Liver (tissue), 9 donors: ENCODE measurements around the gene SNUPN. TPM values are rescaled to one million over a fixed set of nuclear protein-coding genes. Genes with fewer than 3 reads are reported as not detected.
A peak's percentile ranks its signal among the peaks of the same experiment; 100 is the strongest.

Experiments
- DNase-seq: peaks from one replicate; pipeline ENCODE4 v3.0.0-alpha.2; 2017; ENCODE audit warnings: low spot score
- H3K27ac ChIP-seq, 2 donors: one replicate each; pipeline ENCODE4 v1.7.0; 2013; ENCODE audit warnings: inconsistent platforms in 2 of 2, low read length in 2 of 2, control low read depth in 1 of 2, low read depth in 1 of 2, mild to moderate bottlenecking in 1 of 2
- H3K27me3 ChIP-seq, 4 donors: one replicate each; pipeline versions ENCODE4 v1.6.1 to v1.7.0; 2013; ENCODE audit warnings: low read length in 3 of 4, inconsistent platforms in 1 of 4, mild to moderate bottlenecking in 1 of 4, moderate library complexity in 1 of 4; ENCODE audit not compliant: control insufficient read depth in 4 of 4, insufficient read depth in 4 of 4
- H3K36me3 ChIP-seq, 4 donors: one replicate each; pipeline versions ENCODE4 v1.6.1 to v1.7.0; 2013; ENCODE audit warnings: low read length in 3 of 4, mild to moderate bottlenecking in 3 of 4, low read depth in 1 of 4, moderate library complexity in 1 of 4; ENCODE audit not compliant: control insufficient read depth in 4 of 4, insufficient read depth in 3 of 4
- H3K4me1 ChIP-seq, 4 donors: one replicate each; pipeline versions ENCODE4 v1.6.1 to v1.7.0; 2013; ENCODE audit warnings: low read length in 3 of 4, mild to moderate bottlenecking in 3 of 4, moderate library complexity in 1 of 4; ENCODE audit not compliant: control insufficient read depth in 4 of 4, insufficient read depth in 4 of 4
- H3K4me3 ChIP-seq, 3 donors: one replicate each; pipeline versions ENCODE4 v1.6.1 to v1.7.0; 2013; ENCODE audit warnings: low read length in 3 of 3, control low read depth in 1 of 3, low read depth in 1 of 3, mild to moderate bottlenecking in 1 of 3
- H3K9ac ChIP-seq, 2 donors: one replicate each; pipeline ENCODE4 v1.7.0; 2013; ENCODE audit warnings: low read length in 2 of 2, mild to moderate bottlenecking in 2 of 2, moderate library complexity in 2 of 2, control low read depth in 1 of 2, low read depth in 1 of 2
- H3K9me3 ChIP-seq, 4 donors: one replicate each; pipeline versions ENCODE4 v1.6.1 to v1.7.0; 2013; ENCODE audit warnings: low read length in 3 of 4; ENCODE audit not compliant: control insufficient read depth in 4 of 4
- EGR1 ChIP-seq, 2 donors: IDR thresholded peaks; 2 replicates each; pipeline ENCODE4 v1.6.1; 2016 to 2018; ENCODE audit warnings: antibody characterized with exemption in 2 of 2, low read depth in 2 of 2
- FOXA1 ChIP-seq: IDR thresholded peaks from 2 replicates; pipeline ENCODE4 v1.6.1; 2016; ENCODE audit warnings: antibody characterized with exemption
- FOXA2 ChIP-seq: IDR thresholded peaks from 2 replicates; pipeline ENCODE4 v1.6.1; 2016; ENCODE audit warnings: antibody characterized with exemption
- HNF4G ChIP-seq: IDR thresholded peaks from 2 replicates; pipeline ENCODE4 v1.6.1; 2016; ENCODE audit warnings: antibody characterized with exemption
- JUND ChIP-seq, 2 donors: IDR thresholded peaks; 2 replicates each; pipeline ENCODE4 v1.6.1; 2016; ENCODE audit warnings: antibody characterized with exemption in 2 of 2
- NR2F2 ChIP-seq: IDR thresholded peaks from 2 replicates; pipeline ENCODE4 v1.6.1; 2016; ENCODE audit warnings: antibody characterized with exemption
- RAD21 ChIP-seq, 2 donors: IDR thresholded peaks; 2 replicates each; pipeline ENCODE4 v1.6.1; 2016; ENCODE audit warnings: antibody characterized with exemption in 2 of 2, mild to moderate bottlenecking in 2 of 2
- RXRA ChIP-seq, 2 donors: IDR thresholded peaks; 2 replicates each; pipeline ENCODE4 v1.6.1; 2017 to 2018; ENCODE audit warnings: antibody characterized with exemption in 2 of 2, mild to moderate bottlenecking in 1 of 2
- SP1 ChIP-seq: IDR thresholded peaks from 2 replicates; pipeline ENCODE4 v1.6.1; 2018; ENCODE audit warnings: antibody characterized with exemption, mild to moderate bottlenecking
- TAF1 ChIP-seq: conservative IDR thresholded peaks from 2 replicates; pipeline ENCODE4 v1.6.1; 2016; ENCODE audit warnings: antibody characterized with exemption, mild to moderate bottlenecking
- YY1 ChIP-seq: IDR thresholded peaks from 2 replicates; pipeline ENCODE4 v1.6.1; 2016; ENCODE audit warnings: antibody characterized with exemption, mild to moderate bottlenecking
- WGBS: extraction: QIAGEN DNeasy Blood & Tissue Kit; methylation state at CpG from one replicate; pipeline ENCODE4 v1.1.7; 2013; 5-methylcytosine and 5-hydroxymethylcytosine counted together
- polyA plus RNA-seq, 2 donors: library from polyadenylated mRNA; stranded (reverse) in 1 of 2; unstranded in 1 of 2; fragments of 200-250 nt in 1 of 2; fragments of >200 nt in 1 of 2; fragmentation: Nextera tagmentation in 1 of 2; extraction: Ambion mirVana in 1 of 2; gene quantifications; one replicate each; pipeline versions ENCODE4 v1.2.1 to v1.2.3, GENCODE V29; 2013 to 2015
- total RNA-seq, 2 donors: library from RNA; depleted of rRNA; stranded (reverse); fragments of >200 nt; gene quantifications; one replicate each; pipeline ENCODE4 v1.2.3, GENCODE V29; 2014
- TF ChIP-seq, protein P1 (sequence below): fragments of 150-350 bp; IDR thresholded peaks from 2 replicates; pipeline ENCODE4 v1.5.1; 2017; ENCODE audit warnings: improper control_type of control experiment, low read depth, low read length; ENCODE audit not compliant: missing input control
- TF ChIP-seq, protein P2 (sequence below): IDR thresholded peaks from 2 replicates; pipeline ENCODE4 v1.6.1; 2016; ENCODE audit warnings: antibody characterized with exemption
- TF ChIP-seq, protein P3 (sequence below): IDR thresholded peaks from 2 replicates; pipeline ENCODE4 v1.6.1; 2016; ENCODE audit warnings: antibody characterized with exemption
- TF ChIP-seq, protein P4 (sequence below): IDR thresholded peaks from 2 replicates; pipeline ENCODE4 v1.6.1; 2016; ENCODE audit warnings: antibody characterized with exemption, mild to moderate bottlenecking
- donor health status: healthy.
- donor health status: healthy.
- donor health status: healthy.
- donor health status: healthy.
- donor health status: healthy.

SNUPN gene
- total and polyA plus RNA-seq, 4 donors: 7.8 to 13.2 (median 12.1) TPM

DNA sequence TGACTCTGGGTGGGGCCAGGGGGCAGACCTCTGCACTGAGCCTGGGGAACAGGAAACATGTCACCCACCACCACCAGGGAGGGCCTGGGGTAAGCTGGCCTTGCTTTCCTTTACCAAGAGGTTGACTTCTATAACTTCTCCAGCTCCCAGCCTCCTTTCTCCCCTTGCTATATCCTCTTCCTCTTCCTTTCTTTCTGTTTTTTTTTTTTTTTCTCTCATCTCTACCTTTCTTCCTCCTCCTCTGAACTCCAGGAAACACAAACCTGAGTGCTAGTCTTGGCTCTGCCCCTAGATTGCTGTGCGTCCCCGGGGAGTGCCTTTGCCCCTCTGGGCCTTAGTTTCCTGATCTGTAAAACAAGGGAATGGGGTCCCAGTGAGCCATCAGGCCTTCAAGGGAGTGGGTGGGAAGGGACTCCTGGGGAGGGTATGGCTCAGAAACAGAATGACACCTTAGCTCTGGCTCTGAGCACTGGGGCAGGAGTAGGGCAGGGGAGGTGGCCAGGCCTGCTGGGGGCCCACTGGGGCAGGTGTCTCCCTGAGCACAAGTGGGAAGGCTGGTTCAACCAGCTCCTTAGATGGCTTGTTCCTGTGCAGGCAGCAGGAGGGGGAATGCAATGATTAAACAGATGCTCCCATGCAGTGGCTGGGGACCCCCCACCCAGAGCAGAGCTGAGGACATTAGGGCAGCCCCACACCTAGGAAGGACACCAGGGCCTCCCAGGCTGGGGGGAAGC is 26.5 kb upstream of the SNUPN start:
- Histone ChIP-seq H3K27me3 (no peaks in the 10 kb centered on the region), H3K9ac (peak overlapping the region in 1 of 2 donors; percentile 42), H3K36me3 (peaks cover 0 to 5% (median 3%) of the 10 kb centered on the region in 4 donors), H3K9me3 (no peaks in the 10 kb centered on the region), H3K27ac (peak overlapping the region; percentile 35 to 59), H3K4me1 (peaks cover 20 to 60% (median 40%) of the 10 kb centered on the region in 4 donors), H3K4me3 (peak overlapping the region in 2 of 3 donors; percentile 7 to 51)
- TF ChIP-seq TAF1 (no peak), FOXA2 (no peak), HNF4G (no peak), JUND (IDR thresholded peaks at IDR 0.05) (no peak), EGR1 (IDR thresholded peaks at IDR 0.05; ENCODE audit: low read depth in 2 of 2) (no peak), RXRA (IDR thresholded peaks at IDR 0.05) (no peak), NR2F2 (no peak), YY1 (no peak), SP1 (no peak), RAD21 (IDR thresholded peaks at IDR 0.05) (no peak), FOXA1 (no peak)
- TF ChIP-seq, protein P1, sequence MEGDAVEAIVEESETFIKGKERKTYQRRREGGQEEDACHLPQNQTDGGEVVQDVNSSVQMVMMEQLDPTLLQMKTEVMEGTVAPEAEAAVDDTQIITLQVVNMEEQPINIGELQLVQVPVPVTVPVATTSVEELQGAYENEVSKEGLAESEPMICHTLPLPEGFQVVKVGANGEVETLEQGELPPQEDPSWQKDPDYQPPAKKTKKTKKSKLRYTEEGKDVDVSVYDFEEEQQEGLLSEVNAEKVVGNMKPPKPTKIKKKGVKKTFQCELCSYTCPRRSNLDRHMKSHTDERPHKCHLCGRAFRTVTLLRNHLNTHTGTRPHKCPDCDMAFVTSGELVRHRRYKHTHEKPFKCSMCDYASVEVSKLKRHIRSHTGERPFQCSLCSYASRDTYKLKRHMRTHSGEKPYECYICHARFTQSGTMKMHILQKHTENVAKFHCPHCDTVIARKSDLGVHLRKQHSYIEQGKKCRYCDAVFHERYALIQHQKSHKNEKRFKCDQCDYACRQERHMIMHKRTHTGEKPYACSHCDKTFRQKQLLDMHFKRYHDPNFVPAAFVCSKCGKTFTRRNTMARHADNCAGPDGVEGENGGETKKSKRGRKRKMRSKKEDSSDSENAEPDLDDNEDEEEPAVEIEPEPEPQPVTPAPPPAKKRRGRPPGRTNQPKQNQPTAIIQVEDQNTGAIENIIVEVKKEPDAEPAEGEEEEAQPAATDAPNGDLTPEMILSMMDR: no peak
- TF ChIP-seq, protein P2, sequence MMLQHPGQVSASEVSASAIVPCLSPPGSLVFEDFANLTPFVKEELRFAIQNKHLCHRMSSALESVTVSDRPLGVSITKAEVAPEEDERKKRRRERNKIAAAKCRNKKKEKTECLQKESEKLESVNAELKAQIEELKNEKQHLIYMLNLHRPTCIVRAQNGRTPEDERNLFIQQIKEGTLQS: no peak
- TF ChIP-seq, protein P3, sequence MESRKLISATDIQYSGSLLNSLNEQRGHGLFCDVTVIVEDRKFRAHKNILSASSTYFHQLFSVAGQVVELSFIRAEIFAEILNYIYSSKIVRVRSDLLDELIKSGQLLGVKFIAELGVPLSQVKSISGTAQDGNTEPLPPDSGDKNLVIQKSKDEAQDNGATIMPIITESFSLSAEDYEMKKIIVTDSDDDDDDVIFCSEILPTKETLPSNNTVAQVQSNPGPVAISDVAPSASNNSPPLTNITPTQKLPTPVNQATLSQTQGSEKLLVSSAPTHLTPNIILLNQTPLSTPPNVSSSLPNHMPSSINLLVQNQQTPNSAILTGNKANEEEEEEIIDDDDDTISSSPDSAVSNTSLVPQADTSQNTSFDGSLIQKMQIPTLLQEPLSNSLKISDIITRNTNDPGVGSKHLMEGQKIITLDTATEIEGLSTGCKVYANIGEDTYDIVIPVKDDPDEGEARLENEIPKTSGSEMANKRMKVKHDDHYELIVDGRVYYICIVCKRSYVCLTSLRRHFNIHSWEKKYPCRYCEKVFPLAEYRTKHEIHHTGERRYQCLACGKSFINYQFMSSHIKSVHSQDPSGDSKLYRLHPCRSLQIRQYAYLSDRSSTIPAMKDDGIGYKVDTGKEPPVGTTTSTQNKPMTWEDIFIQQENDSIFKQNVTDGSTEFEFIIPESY: no peak
- TF ChIP-seq, protein P4, sequence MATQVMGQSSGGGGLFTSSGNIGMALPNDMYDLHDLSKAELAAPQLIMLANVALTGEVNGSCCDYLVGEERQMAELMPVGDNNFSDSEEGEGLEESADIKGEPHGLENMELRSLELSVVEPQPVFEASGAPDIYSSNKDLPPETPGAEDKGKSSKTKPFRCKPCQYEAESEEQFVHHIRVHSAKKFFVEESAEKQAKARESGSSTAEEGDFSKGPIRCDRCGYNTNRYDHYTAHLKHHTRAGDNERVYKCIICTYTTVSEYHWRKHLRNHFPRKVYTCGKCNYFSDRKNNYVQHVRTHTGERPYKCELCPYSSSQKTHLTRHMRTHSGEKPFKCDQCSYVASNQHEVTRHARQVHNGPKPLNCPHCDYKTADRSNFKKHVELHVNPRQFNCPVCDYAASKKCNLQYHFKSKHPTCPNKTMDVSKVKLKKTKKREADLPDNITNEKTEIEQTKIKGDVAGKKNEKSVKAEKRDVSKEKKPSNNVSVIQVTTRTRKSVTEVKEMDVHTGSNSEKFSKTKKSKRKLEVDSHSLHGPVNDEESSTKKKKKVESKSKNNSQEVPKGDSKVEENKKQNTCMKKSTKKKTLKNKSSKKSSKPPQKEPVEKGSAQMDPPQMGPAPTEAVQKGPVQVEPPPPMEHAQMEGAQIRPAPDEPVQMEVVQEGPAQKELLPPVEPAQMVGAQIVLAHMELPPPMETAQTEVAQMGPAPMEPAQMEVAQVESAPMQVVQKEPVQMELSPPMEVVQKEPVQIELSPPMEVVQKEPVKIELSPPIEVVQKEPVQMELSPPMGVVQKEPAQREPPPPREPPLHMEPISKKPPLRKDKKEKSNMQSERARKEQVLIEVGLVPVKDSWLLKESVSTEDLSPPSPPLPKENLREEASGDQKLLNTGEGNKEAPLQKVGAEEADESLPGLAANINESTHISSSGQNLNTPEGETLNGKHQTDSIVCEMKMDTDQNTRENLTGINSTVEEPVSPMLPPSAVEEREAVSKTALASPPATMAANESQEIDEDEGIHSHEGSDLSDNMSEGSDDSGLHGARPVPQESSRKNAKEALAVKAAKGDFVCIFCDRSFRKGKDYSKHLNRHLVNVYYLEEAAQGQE: no peak
- WGBS: 82% methylated on average over 2 of the region's 2 CpGs
- no peak for DNase-seq
